GM12878 (cell line): ENCODE data around the gene RASAL2. TPM values are rescaled to one million over a fixed set of nuclear protein-coding genes. Genes with fewer than 3 reads are reported as not detected.

Source experiments
- ATAC-seq: fragments of 200-7000 bp; cut with Tn5 transposase; 3 replicates; pipeline ENCODE4 v1.9.1; 2020; ENCODE audit warnings: mild to moderate bottlenecking, moderate library complexity
- BruUV-seq: library from RNA; stranded (reverse); fragments of 400-500 nt; replicated peaks from 2 replicates; lab custom pipeline; 2021; lab: Mats Ljungman, UMichigan
- CTCF ChIA-PET: fragments of 300-600 bp; sonication (Branson Sonifier 250); formaldehyde crosslinking; extraction: SDS; loops from one replicate; lab custom pipeline; 2021; ENCODE audit warnings: inconsistent platforms; lab: Yijun Ruan, JAX
- POLR2A ChIA-PET: fragments of 350-600 bp; formaldehyde crosslinking; extraction: SDS; loops from one replicate; lab custom pipeline; 2021; ENCODE audit warnings: inconsistent platforms; lab: Charles Lee
- RAD21 ChIA-PET: fragments of 300-600 bp; sonication (Branson Sonifier 250); formaldehyde crosslinking; loops from one replicate; lab custom pipeline; 2023; ENCODE audit warnings: antibody characterized with exemption; ENCODE audit not compliant: unreplicated experiment; lab: Charles Lee
- SMC1A ChIA-PET: fragments of 300-600 bp; sonication (Branson Sonifier 250); formaldehyde crosslinking; loops from one replicate; lab custom pipeline; 2023; ENCODE audit not compliant: unreplicated experiment, uncharacterized antibody; lab: Charles Lee
- DNase-seq: peaks from one replicate; pipeline ENCODE4 v3.0.0-alpha.2; 2011; ENCODE audit warnings: low read depth, low spot score
- FAIRE-seq: peaks from 3 replicates; lab custom pipeline; 2011; peaks lifted over from hg19 to GRCh38; lab: Jason Lieb, UNC
- H2AFZ ChIP-seq: 2 replicates; pipeline ENCODE4 v1.6.0; 2011; ENCODE audit warnings: low read depth, low read length, control low read depth; ENCODE audit not compliant: control insufficient read depth
- H3K27ac ChIP-seq: 2 replicates; pipeline ENCODE4 v1.5.1; 2011; ENCODE audit warnings: control low read depth; ENCODE audit not compliant: control insufficient read depth, insufficient read depth
- H3K27me3 ChIP-seq, 2 experiments: replicated peaks in 1 of 2; 2 replicates each; pipeline versions ENCODE4 v1.6.0 to v1.6.1; 2011; ENCODE audit warnings: low read length in 1 of 2; ENCODE audit not compliant: control insufficient read depth in 2 of 2, insufficient read depth in 2 of 2
- H3K36me3 ChIP-seq, 2 experiments: 2 replicates each; pipeline ENCODE4 v1.5.1; 2011; ENCODE audit warnings: low read length in 1 of 2; ENCODE audit not compliant: control insufficient read depth in 2 of 2, insufficient read depth in 2 of 2
- H3K4me1 ChIP-seq: 2 replicates; pipeline ENCODE4 v1.6.1; 2011; ENCODE audit warnings: mild to moderate bottlenecking, low read length, moderate library complexity, mixed read lengths; ENCODE audit not compliant: control insufficient read depth, insufficient read depth
- H3K4me2 ChIP-seq: 2 replicates; pipeline ENCODE4 v1.6.0; 2011; ENCODE audit warnings: control low read depth; ENCODE audit not compliant: control insufficient read depth, insufficient read depth
- H3K4me3 ChIP-seq: fragments of 200-600 bp; sonication (generic); 2 replicates; pipeline ENCODE4 v1.5.1; 2016
- H3K79me2 ChIP-seq: 2 replicates; pipeline ENCODE4 v1.6.0; 2011; ENCODE audit warnings: low read length; ENCODE audit not compliant: control insufficient read depth, insufficient read depth
- H3K9ac ChIP-seq: 2 replicates; pipeline ENCODE4 v1.8.0; 2011; ENCODE audit warnings: low read length, control low read depth, mixed read lengths; ENCODE audit not compliant: control insufficient read depth, insufficient read depth
- H3K9me3 ChIP-seq: replicated peaks from 3 replicates; pipeline ENCODE4 v1.5.1; 2011; ENCODE audit warnings: mild to moderate bottlenecking, low read length; ENCODE audit not compliant: control insufficient read depth, insufficient read depth
- H4K20me1 ChIP-seq: 2 replicates; pipeline ENCODE4 v1.6.0; 2011; ENCODE audit not compliant: control insufficient read depth, insufficient read depth
- BMI1 ChIP-seq: fragments of 450-650 bp; IDR thresholded peaks from 2 replicates; pipeline ENCODE4 v1.6.1; 2016; ENCODE audit warnings: mild to moderate bottlenecking, moderate library complexity, borderline replicate concordance
- EED ChIP-seq: sonication (generic); IDR thresholded peaks from 2 replicates; pipeline ENCODE4 v1.6.1; 2016; ENCODE audit warnings: antibody characterized with exemption, low read depth
- MTA2 ChIP-seq: fragments of 450-650 bp; IDR thresholded peaks from 2 replicates; pipeline ENCODE4 v1.6.1; 2016; ENCODE audit warnings: low read depth, mild to moderate bottlenecking, moderate library complexity
- SIX5 ChIP-seq: IDR thresholded peaks from 2 replicates; pipeline ENCODE4 v1.6.1; 2011; ENCODE audit warnings: mild to moderate bottlenecking, low read depth, low read length, moderate library complexity; ENCODE audit not compliant: severe bottlenecking
- ZNF274 ChIP-seq: IDR thresholded peaks from one replicate; pipeline ENCODE4 v1.8.0; 2011; ENCODE audit not compliant: insufficient read length, insufficient read depth
- ZNF592 ChIP-seq: fragments of 450-650 bp; IDR thresholded peaks from 2 replicates; pipeline ENCODE4 v1.6.1; 2017; ENCODE audit warnings: mild to moderate bottlenecking, moderate library complexity
- ZZZ3 ChIP-seq: IDR thresholded peaks from 2 replicates; pipeline ENCODE4 v1.6.1; 2011; ENCODE audit warnings: low read depth; ENCODE audit not compliant: control insufficient read depth, insufficient read length
- WGBS: methylation state at CpG from one replicate; pipeline ENCODE4 v1.1.6; 2016; ENCODE audit warnings: low lambda C conversion rate; ENCODE audit not compliant: insufficient replicate concordance, insufficient coverage; ENCODE audit errors: missing lambda C conversion rate; 5-methylcytosine and 5-hydroxymethylcytosine counted together
- in situ Hi-C: fragments of 300-500 bp; cut with MboI; formaldehyde crosslinking; loops from 9 replicates; pipeline ENCODE4 v1.14.3; 2018; ENCODE audit warnings: mixed read lengths
- intact Hi-C: fragments of 100-400 bp; cut with micrococcal nuclease; formaldehyde crosslinking; loops from one replicate; pipeline ENCODE4 v1.14.2; 2022; ENCODE audit not compliant: unreplicated experiment
- polyA plus RNA-seq, 11 experiments: library from polyadenylated mRNA; depleted of rRNA in 4 of 11; unstranded in 6 of 11; stranded (reverse) in 5 of 11; fragments of >200 nt; fragmentation: Nextera tagmentation in 4 of 11; fragmentation: Illumina TruSeq in 1 of 11; extraction: Ambion mirVana in 4 of 11; extraction: Trizol in 1 of 11; gene quantifications; 1 replicate in 1 of 11; 2 replicates in 10 of 11; pipeline versions ENCODE4 v1.2.1 to v1.2.3, GENCODE V29; 2011 to 2016; ENCODE audit warnings: inconsistent platforms in 2 of 11, missing spikeins in 2 of 11, low read depth in 1 of 11
- total RNA-seq, 4 experiments: library from RNA; depleted of rRNA in 3 of 4; stranded (reverse); fragments of >200 nt in 3 of 4; fragmentation: Illumina TruSeq in 1 of 4; extraction: Trizol in 1 of 4; gene quantifications; 2 replicates each; pipeline versions ENCODE4 v1.2.1 to v1.2.3, GENCODE V29; 2013 to 2021

RASAL2 gene
- total and polyA plus RNA-seq, 10 of the 15 experiments (the other 5 are each of a cell fraction or from before 2014, with no cell fraction given) = 0.02 to 6.9 (median 0.17) TPM; not detected in 1

GRCh38 chr1:178091986-178092745 lies 1.7 kb upstream of the RASAL2 start:
- SMC1A ChIA-PET = interaction anchor here (1.1 to 2.5 kb wide), 2 partner anchors 36 to 102 kb away, joined by 3 to 9 read pairs; no protein-coding TSS in a partner anchor
- no peak for FAIRE-seq
- 61% methylated on average over 3 of the region's 3 CpGs for WGBS

DNA sequence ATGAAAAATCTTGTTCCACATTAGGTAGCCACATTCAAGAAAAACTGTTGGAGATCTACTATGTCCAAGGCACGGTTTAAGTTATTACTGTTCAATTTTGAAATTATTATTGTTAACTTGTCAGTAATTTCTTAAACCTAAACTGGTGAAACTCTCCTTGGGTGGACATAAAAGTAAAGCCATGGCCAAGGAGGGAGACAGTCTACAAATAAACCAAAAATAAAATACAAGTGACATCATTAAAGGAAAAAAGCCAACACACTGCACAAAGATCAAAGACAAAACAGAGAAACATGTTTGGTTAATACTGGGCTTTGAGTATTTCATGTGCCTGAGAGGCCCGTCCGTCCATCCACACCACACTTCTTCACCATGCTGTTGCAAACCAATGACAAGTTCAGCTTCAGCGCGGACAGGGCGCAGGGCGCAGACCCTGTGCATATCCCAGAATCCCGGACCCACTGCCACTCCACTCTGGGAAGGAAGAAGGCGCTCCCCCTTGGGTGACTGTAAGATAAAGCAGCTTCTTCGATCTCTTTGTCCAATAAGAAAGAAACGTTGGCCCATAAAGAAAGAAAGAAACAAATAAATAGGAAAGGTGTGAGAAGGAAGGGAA lies 918 bp upstream of the RASAL2 start:
- H3K36me3 ChIP-seq = no peaks in the 10 kb centered on the region
- WGBS = 12% methylated on average over 11 of the region's 11 CpGs
- FAIRE-seq (no peak), ATAC-seq (peak; percentile 5), DNase-seq (no peak)
- peak overlapping the region; percentile 89 for H3K4me2 ChIP-seq
- BruUV-seq = no TSS peak
- H3K27ac ChIP-seq = no peak overlapping the region
- in situ Hi-C loops = no loop called here
- peak overlapping the region; percentile 56; the same call in 1 of the 2 replicates for H3K4me3 ChIP-seq
- CTCF ChIA-PET = interaction anchor here (0.7 to 1.6 kb wide), 4 partner anchors 17 to 84 kb away, joined by 3 to 8 read pairs (median 4); no protein-coding TSS in a partner anchor
- no peaks in the 10 kb centered on the region for H3K4me1 ChIP-seq
- RAD21 ChIA-PET = interaction anchor here (0.8 kb wide), 1 partner anchor 30 kb away, joined by 3 read pairs; no protein-coding TSS in a partner anchor
- H3K79me2 ChIP-seq = no peaks in the 10 kb centered on the region
- POLR2A ChIA-PET = no interaction called here
- H2AFZ ChIP-seq = peak overlapping the region; percentile 51
- intact Hi-C loops = no loop called here
- no peak overlapping the region for H3K9ac ChIP-seq
- SMC1A ChIA-PET = interaction anchor here (0.9 to 2.5 kb wide), 4 partner anchors 16 to 101 kb away, joined by 3 to 9 read pairs (median 4); no protein-coding TSS in a partner anchor
- H3K9me3 ChIP-seq = no peaks in the 10 kb centered on the region
- no peaks in the 10 kb centered on the region for H4K20me1 ChIP-seq
- H3K27me3 ChIP-seq = peaks cover 2 to 16% of the 10 kb centered on the region in 2 experiments
- TF ChIP-seq BMI1 = no peak
- no peak for TF ChIP-seq ZNF592
- TF ChIP-seq ZZZ3 = no peak
- no peak for TF ChIP-seq SIX5
- no peak for TF ChIP-seq EED

More at GRCh38 chr1:178091986-178092745, 1.7 kb upstream of the RASAL2 start:
- TF ChIP-seq ZNF274 (no peak), MTA2 (no peak)
- Histone ChIP-seq H3K4me3 (no peak overlapping the region), H4K20me1 (no peaks in the 10 kb centered on the region), H3K79me2 (no peaks in the 10 kb centered on the region), H3K27ac (no peak overlapping the region), H3K4me1 (no peaks in the 10 kb centered on the region), H3K36me3 (no peaks in the 10 kb centered on the region), H3K27me3 (peaks cover 2 to 17% of the 10 kb centered on the region in 2 experiments), H2AFZ (no peak overlapping the region), H3K9ac (no peak overlapping the region), H3K4me2 (no peak overlapping the region), H3K9me3 (no peaks in the 10 kb centered on the region)
- POLR2A ChIA-PET = no interaction called here
- in situ Hi-C loops (no loop called here), intact Hi-C loops (no loop called here)
- RAD21 ChIA-PET = no interaction called here
- DNase-seq (no peak), ATAC-seq (no peak)
- CTCF ChIA-PET = interaction anchor here (1.6 kb wide), 1 partner anchor 36 kb away, joined by 8 read pairs; no protein-coding TSS in a partner anchor
- BruUV-seq = no TSS peak
